ELR (cell line): ENCODE measurements around the gene VAV3.
"Not testable (repeated sequence)": the region's sequence is repeated elsewhere in the genome, so short reads cannot be mapped to it uniquely, and the experiment has no call there.

ENCODE experiments used
- DNase-seq: peaks from one replicate; pipeline ENCODE4 v3.0.0-alpha.2; 2015; ENCODE audit warnings: low read depth

The VAV3 gene

GRCh38 chr1:107680579-107680985, 284.4 kb downstream of the VAV3 start:
- no peak for DNase-seq

- no peak for DNase-seq
Measured at GRCh38 chr1:107679411-107679953, 285.5 kb downstream of the VAV3 start.

- no peak for DNase-seq
Measured at GRCh38 chr1:107678993-107679392, 286.0 kb downstream of the VAV3 start.

GRCh38 chr1:107677697-107678096, 287.3 kb downstream of the VAV3 start:
- no peak for DNase-seq

GRCh38 chr1:107674486-107674885, 290.5 kb downstream of the VAV3 start:
- no peak for DNase-seq

- no peak for DNase-seq
Measured at GRCh38 chr1:107673006-107673405, 292.0 kb downstream of the VAV3 start.

GRCh38 chr1:107670397-107671040, 294.5 kb downstream of the VAV3 start:
- DNase-seq = no peak

GRCh38 chr1:107669996-107670395, 295.0 kb downstream of the VAV3 start:
- DNase-seq = no peak

- no peak for DNase-seq
Measured at GRCh38 chr1:107668762-107669161, 296.2 kb downstream of the VAV3 start.

- DNase-seq = no peak
Measured at GRCh38 chr1:107666493-107666892, 298.5 kb downstream of the VAV3 start.

- DNase-seq = no peak
Measured at GRCh38 chr1:107664982-107665925, 299.7 kb downstream of the VAV3 start.

GRCh38 chr1:107662971-107663370, 302.0 kb downstream of the VAV3 start:
- no peak for DNase-seq

GRCh38 chr1:107661158-107661557, 303.8 kb downstream of the VAV3 start:
- DNase-seq = no peak

- no peak for DNase-seq
Measured at GRCh38 chr1:107659961-107660360, 305.0 kb downstream of the VAV3 start.

GRCh38 chr1:107657356-107657755, 307.6 kb downstream of the VAV3 start:
- DNase-seq = no peak

- DNase-seq = no peak
Measured at GRCh38 chr1:107653765-107654164, 311.2 kb downstream of the VAV3 start.

- no peak for DNase-seq
Measured at GRCh38 chr1:107653005-107653404, 312.0 kb downstream of the VAV3 start.

- not testable (repeated sequence) for DNase-seq
Measured at GRCh38 chr1:107650825-107651224, 314.2 kb downstream of the VAV3 start.

GRCh38 chr1:107649023-107649422, 316.0 kb downstream of the VAV3 start:
- no peak for DNase-seq

GRCh38 chr1:107648071-107648470, 316.9 kb downstream of the VAV3 start:
- DNase-seq = peak; percentile 62

- DNase-seq = no peak
Measured at GRCh38 chr1:107647012-107647411, 318.0 kb downstream of the VAV3 start.

- no peak for DNase-seq
Measured at GRCh38 chr1:107643766-107644165, 321.2 kb downstream of the VAV3 start.

GRCh38 chr1:107640207-107640606, 324.8 kb downstream of the VAV3 start:
- no peak for DNase-seq
